Erythroblast (primary cell): ENCODE results near the gene ERN1.
"Not testable (repeated sequence)": the region's sequence is repeated elsewhere in the genome, so short reads cannot be mapped to it uniquely, and the experiment has no call there.

ENCODE experiments used
- DNase-seq, 2 experiments: peaks; one replicate each; lab custom pipeline; 2025; lab: John Stamatoyannopoulos, UW
- GATA1 ChIP-seq: IDR thresholded peaks from 2 replicates; pipeline ENCODE4 v1.6.1; 2011; ENCODE audit warnings: low read depth, mild to moderate bottlenecking, control low read depth, low read length, moderate library complexity
- POLR2A ChIP-seq: IDR thresholded peaks from 2 replicates; pipeline ENCODE4 v1.6.1; 2011; ENCODE audit warnings: mild to moderate bottlenecking, low read length

ERN1 gene

GRCh38 chr17:64129765-64130558 lies at the start of gene ERN1:
TSS of gene ERN1 (minus strand) at chr17:64130144. CDS start at chr17:64130029, 115 bp downstream.
- peak; percentile 94 to 98 for DNase-seq
- TF ChIP-seq POLR2A (peak; percentile 82), GATA1 (no peak)

GRCh38 chr17:64179024-64179423 lies 49.1 kb upstream of the ERN1 start:
- not testable (repeated sequence) for DNase-seq

GRCh38 chr17:64178011-64178825 lies 48.3 kb upstream of the ERN1 start:
- no peak for TF ChIP-seq POLR2A
- TF ChIP-seq GATA1, result no peak
- no peak for DNase-seq

- DNase-seq, result no peak
- TF ChIP-seq POLR2A (no peak), GATA1 (no peak)
Observed at GRCh38 chr17:64177311-64178010, 47.5 kb upstream of the ERN1 start.

- DNase-seq, result no peak
- TF ChIP-seq POLR2A (no peak), GATA1 (no peak)
Observed at GRCh38 chr17:64176556-64176955, 46.6 kb upstream of the ERN1 start.

GRCh38 chr17:64174686-64175456 lies 44.9 kb upstream of the ERN1 start:
- TF ChIP-seq GATA1 (no peak), POLR2A (no peak)
- no peak for DNase-seq

- DNase-seq, result no peak
Observed at GRCh38 chr17:64173646-64174045, 43.7 kb upstream of the ERN1 start.

GRCh38 chr17:64172510-64172909 lies 42.6 kb upstream of the ERN1 start:
- TF ChIP-seq POLR2A (no peak), GATA1 (no peak)
- DNase-seq, result no peak

More at GRCh38 chr17:64173646-64174045, 43.7 kb upstream of the ERN1 start:
- TF ChIP-seq POLR2A (no peak), GATA1 (no peak)

GRCh38 chr17:64171041-64171440 lies 41.1 kb upstream of the ERN1 start:
- no peak for DNase-seq
- TF ChIP-seq GATA1 (no peak), POLR2A (no peak)

- no peak for DNase-seq
- TF ChIP-seq POLR2A, result no peak
- no peak for TF ChIP-seq GATA1
Observed at GRCh38 chr17:64170286-64170685, 40.3 kb upstream of the ERN1 start.

- not testable (repeated sequence) for DNase-seq
Observed at GRCh38 chr17:64167666-64168065, 37.7 kb upstream of the ERN1 start.

GRCh38 chr17:64166876-64167275 lies 36.9 kb upstream of the ERN1 start:
- DNase-seq, result no peak
- TF ChIP-seq POLR2A (no peak), GATA1 (no peak)

GRCh38 chr17:64165347-64165746 lies 35.4 kb upstream of the ERN1 start:
- DNase-seq, result no peak
- TF ChIP-seq POLR2A (no peak), GATA1 (no peak)
